CD4-positive, alpha-beta T cell (primary cell): ENCODE results near the gene MLLT3. TPM values are rescaled to one million over a fixed set of nuclear protein-coding genes. Genes with fewer than 3 reads are reported as not detected.

ENCODE experiments used
- ATAC-seq: fragments of 200-7000 bp; cut with Tn5 transposase; one replicate; pipeline ENCODE4 v1.10.0; 2022; ENCODE audit warnings: mild to moderate bottlenecking; ENCODE audit not compliant: poor library complexity
- CTCF ChIA-PET: fragments of 350-600 bp; sonication (Branson Sonifier 250); formaldehyde crosslinking; loops from one replicate; lab custom pipeline; 2021; ENCODE audit warnings: antibody characterized with exemption, inconsistent platforms; lab: Charles Lee
- POLR2A ChIA-PET: fragments of 350-600 bp; sonication (Branson Sonifier 250); formaldehyde crosslinking; loops from one replicate; lab custom pipeline; 2021; ENCODE audit warnings: antibody characterized with exemption, inconsistent platforms; lab: Charles Lee
- DNase-seq, 14 experiments: peaks; one replicate each; pipeline ENCODE4 v3.0.0-alpha.2; 2013 to 2020; ENCODE audit warnings: mixed read lengths in 2 of 14
- H3K27ac ChIP-seq, 2 donors: one replicate each; pipeline versions ENCODE4 v1.5.1 to v1.7.0; 2013; ENCODE audit warnings: low read length in 2 of 2, low read depth in 1 of 2, mild to moderate bottlenecking in 1 of 2
- H3K27me3 ChIP-seq, 2 experiments: 1 replicate in 1 of 2; 2 replicates in 1 of 2; pipeline versions ENCODE4 v1.6.1 to v1.7.0; 2013; ENCODE audit warnings: low read length in 2 of 2, control low read depth in 1 of 2, mild to moderate bottlenecking in 1 of 2, moderate library complexity in 1 of 2; ENCODE audit not compliant: insufficient read depth in 2 of 2, control insufficient read depth in 1 of 2
- H3K36me3 ChIP-seq: one replicate; pipeline ENCODE4 v1.6.1; 2013; ENCODE audit warnings: low read length, control low read depth; ENCODE audit not compliant: insufficient read depth
- H3K4me1 ChIP-seq: one replicate; pipeline ENCODE4 v1.6.1; 2013; ENCODE audit warnings: low read length, control low read depth; ENCODE audit not compliant: insufficient read depth
- H3K4me3 ChIP-seq: one replicate; pipeline ENCODE4 v1.5.1; 2013; ENCODE audit warnings: mild to moderate bottlenecking, low read length, moderate library complexity
- H3K9me3 ChIP-seq, 2 experiments: 1 replicate in 1 of 2; 2 replicates in 1 of 2; pipeline versions ENCODE4 v1.6.1 to v1.7.0; 2013; ENCODE audit warnings: low read length in 2 of 2, mild to moderate bottlenecking in 2 of 2, control low read depth in 1 of 2, moderate library complexity in 1 of 2; ENCODE audit not compliant: control insufficient read depth in 1 of 2, insufficient read depth in 1 of 2
- H3K27ac Mint-ChIP-seq: one replicate; pipeline ENCODE4 v1.8.0; 2020; ENCODE audit warnings: mixed read lengths
- H3K27me3 Mint-ChIP-seq: one replicate; pipeline ENCODE4 v1.8.0; 2021; ENCODE audit warnings: mixed read lengths
- H3K36me3 Mint-ChIP-seq: one replicate; pipeline ENCODE4 v1.8.0; 2021; ENCODE audit warnings: low read depth, mixed read lengths
- H3K4me1 Mint-ChIP-seq: one replicate; pipeline ENCODE4 v1.8.0; 2021; ENCODE audit warnings: low read depth, mixed read lengths
- H3K4me3 Mint-ChIP-seq: one replicate; pipeline ENCODE4 v1.8.0; 2020; ENCODE audit warnings: mild to moderate bottlenecking, mixed read lengths
- H3K9me3 Mint-ChIP-seq: one replicate; pipeline ENCODE4 v1.8.0; 2020; ENCODE audit warnings: mixed read lengths
- intact Hi-C, 2 experiments: fragments of 100-400 bp; cut with DNase I in 1 of 2; cut with micrococcal nuclease in 1 of 2; formaldehyde crosslinking; loops; one replicate each; pipeline versions ENCODE4 v1.15.1 to v1.9.0; 2023 to 2025; cut with DNase I, micrococcal nuclease
- total RNA-seq, 174 experiments: library from RNA in 2 of 174; stranded (reverse) in 2 of 174; gene quantifications; one replicate each; pipeline ENCODE4 v1.2.3 and lab custom pipeline; 2021 to 2026
- TF ChIP-seq, protein P1 (sequence below): fragments of 200-600 bp; IDR thresholded peaks from one replicate; pipeline ENCODE4 v1.8.0; 2022; ENCODE audit warnings: antibody characterized with exemption, mild to moderate bottlenecking

Gene MLLT3
- total RNA-seq, 2 experiments from 2014 or later = 59.2 to 60.6 TPM

DNA sequence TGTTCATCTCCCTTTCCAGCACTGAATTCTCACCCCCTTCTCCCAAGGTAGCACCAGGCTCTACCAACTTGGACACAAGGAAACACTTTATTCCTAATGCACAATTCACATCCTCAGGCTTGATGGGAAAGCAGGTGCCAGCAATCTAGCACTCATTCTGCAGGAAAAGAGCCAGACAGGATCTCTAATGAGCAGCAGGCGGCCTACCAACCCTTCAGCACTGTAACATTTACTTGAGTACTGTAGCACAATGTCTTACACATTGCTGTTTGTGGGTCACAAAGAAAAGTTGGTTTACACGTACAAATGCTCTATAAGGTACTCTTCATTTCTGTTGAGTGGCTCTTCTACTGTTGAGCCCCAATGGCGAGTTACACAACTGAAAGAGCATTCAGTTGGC is 254.4 kb downstream of the MLLT3 start:
- H3K4me1 Mint-ChIP-seq = peaks cover 58% of the 10 kb centered on the region
- intact Hi-C loops = no loop called here

DNA sequence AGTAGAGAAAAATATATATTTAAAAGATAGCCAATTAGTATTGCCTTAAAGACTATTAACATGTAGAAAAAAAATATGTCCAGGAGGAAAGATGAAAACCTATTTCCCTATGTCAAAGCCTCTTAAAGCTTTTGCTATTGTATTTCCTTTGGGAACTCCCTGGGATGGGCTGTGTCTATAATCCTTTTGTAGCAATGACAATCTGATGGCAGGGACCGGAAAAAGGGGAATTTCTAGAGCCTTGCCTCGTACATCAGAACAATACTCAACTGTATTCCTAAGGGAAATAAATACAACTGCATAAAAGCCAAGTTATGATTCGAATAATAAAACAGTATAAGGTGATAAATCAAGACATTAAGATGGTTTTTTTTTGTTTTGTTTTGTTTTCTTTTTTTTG is 257.3 kb downstream of the MLLT3 start:
- no peak overlapping the region for H3K4me3 ChIP-seq
- no peak for ATAC-seq
- TF ChIP-seq, protein P1, sequence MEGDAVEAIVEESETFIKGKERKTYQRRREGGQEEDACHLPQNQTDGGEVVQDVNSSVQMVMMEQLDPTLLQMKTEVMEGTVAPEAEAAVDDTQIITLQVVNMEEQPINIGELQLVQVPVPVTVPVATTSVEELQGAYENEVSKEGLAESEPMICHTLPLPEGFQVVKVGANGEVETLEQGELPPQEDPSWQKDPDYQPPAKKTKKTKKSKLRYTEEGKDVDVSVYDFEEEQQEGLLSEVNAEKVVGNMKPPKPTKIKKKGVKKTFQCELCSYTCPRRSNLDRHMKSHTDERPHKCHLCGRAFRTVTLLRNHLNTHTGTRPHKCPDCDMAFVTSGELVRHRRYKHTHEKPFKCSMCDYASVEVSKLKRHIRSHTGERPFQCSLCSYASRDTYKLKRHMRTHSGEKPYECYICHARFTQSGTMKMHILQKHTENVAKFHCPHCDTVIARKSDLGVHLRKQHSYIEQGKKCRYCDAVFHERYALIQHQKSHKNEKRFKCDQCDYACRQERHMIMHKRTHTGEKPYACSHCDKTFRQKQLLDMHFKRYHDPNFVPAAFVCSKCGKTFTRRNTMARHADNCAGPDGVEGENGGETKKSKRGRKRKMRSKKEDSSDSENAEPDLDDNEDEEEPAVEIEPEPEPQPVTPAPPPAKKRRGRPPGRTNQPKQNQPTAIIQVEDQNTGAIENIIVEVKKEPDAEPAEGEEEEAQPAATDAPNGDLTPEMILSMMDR = no peak
- no peaks in the 10 kb centered on the region for H3K4me1 ChIP-seq
- H3K4me3 Mint-ChIP-seq = no peak overlapping the region
- ChIA-PET POLR2A (no interaction called here), CTCF (interaction anchor here (1.7 kb wide), 1 partner anchor 171 kb away, joined by 4 read pairs; no protein-coding TSS in a partner anchor)
- no peak overlapping the region for H3K27ac Mint-ChIP-seq
- peaks cover 64% of the 10 kb centered on the region for H3K4me1 Mint-ChIP-seq
- H3K27me3 ChIP-seq = no peaks in the 10 kb centered on the region
- no peaks in the 10 kb centered on the region for H3K9me3 ChIP-seq
- H3K27ac ChIP-seq = no peak overlapping the region
- H3K9me3 Mint-ChIP-seq = no peaks in the 10 kb centered on the region
- intact Hi-C loops = no loop called here
- no peak for DNase-seq
- H3K36me3 ChIP-seq = peaks cover 24% of the 10 kb centered on the region
- H3K27me3 Mint-ChIP-seq = no peaks in the 10 kb centered on the region
- H3K36me3 Mint-ChIP-seq = peaks cover 70% of the 10 kb centered on the region

More for the DNA sequence above, 254.4 kb downstream of the MLLT3 start:
- no peaks in the 10 kb centered on the region for H3K9me3 ChIP-seq
- H3K27me3 ChIP-seq = no peaks in the 10 kb centered on the region
- no peak overlapping the region for H3K27ac ChIP-seq
- H3K36me3 ChIP-seq = peaks cover 12% of the 10 kb centered on the region
- ChIA-PET CTCF (interaction anchor here (1.4 kb wide), 1 partner anchor 11 kb away, joined by 4 read pairs; no protein-coding TSS in a partner anchor), POLR2A (interaction anchor here (1.5 kb wide), 1 partner anchor 46 kb away, joined by 4 read pairs; no protein-coding TSS in a partner anchor)
- TF ChIP-seq, protein P1 = no peak
- Mint-ChIP-seq H3K4me3 (no peak overlapping the region), H3K9me3 (no peaks in the 10 kb centered on the region), H3K36me3 (peaks cover 42% of the 10 kb centered on the region), H3K27me3 (no peaks in the 10 kb centered on the region), H3K27ac (no peak overlapping the region)
- H3K4me1 ChIP-seq = no peaks in the 10 kb centered on the region
- DNase-seq (no peak), ATAC-seq (no peak)
- H3K4me3 ChIP-seq = no peak overlapping the region

DNA sequence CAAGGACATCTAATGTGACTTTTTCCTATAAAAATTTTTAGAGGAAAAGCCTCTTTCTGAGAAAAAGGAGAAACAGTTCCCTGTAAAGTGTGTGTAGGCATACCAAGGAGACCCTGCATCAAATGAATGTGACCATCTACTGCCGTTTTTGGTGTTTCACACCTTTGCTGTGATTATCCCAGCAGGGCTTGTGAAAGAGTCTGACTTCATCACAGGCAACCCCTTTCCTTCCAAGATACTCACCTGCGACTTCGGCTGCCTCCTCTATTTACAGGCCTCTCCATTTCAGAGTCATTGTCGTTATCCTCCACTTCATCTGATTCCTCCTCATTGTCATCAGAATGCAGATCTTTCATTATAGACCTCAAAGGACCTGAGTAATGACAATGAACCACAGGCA is 259.1 kb downstream of the MLLT3 start:
- TF ChIP-seq, protein P1 = no peak
- no peak for DNase-seq
- no peak overlapping the region for H3K27ac ChIP-seq
- no peaks in the 10 kb centered on the region for H3K9me3 ChIP-seq
- intact Hi-C loops = no loop called here
- CTCF ChIA-PET = no interaction called here
- ATAC-seq = no peak
- H3K36me3 ChIP-seq = peaks cover 28% of the 10 kb centered on the region
- peaks cover 54% of the 10 kb centered on the region for H3K4me1 Mint-ChIP-seq
- no peak overlapping the region for H3K4me3 ChIP-seq
- POLR2A ChIA-PET = no interaction called here
- H3K27me3 Mint-ChIP-seq = no peaks in the 10 kb centered on the region
- H3K36me3 Mint-ChIP-seq = peaks cover 81% of the 10 kb centered on the region
- H3K9me3 Mint-ChIP-seq = no peaks in the 10 kb centered on the region
- no peaks in the 10 kb centered on the region for H3K27me3 ChIP-seq
- H3K4me3 Mint-ChIP-seq = no peak overlapping the region
- no peaks in the 10 kb centered on the region for H3K4me1 ChIP-seq
- peak overlapping the region; percentile 10 for H3K27ac Mint-ChIP-seq
